SW 1271 (cell line): ENCODE data around the gene RPS10.
"Not testable (repeated sequence)": the region's sequence is repeated elsewhere in the genome, so short reads cannot be mapped to it uniquely, and the experiment has no call there.

Source experiments
- DNase-seq, 2 experiments: peaks; one replicate each; lab custom pipeline; 2025; lab: John Stamatoyannopoulos, UW

RPS10 gene

GRCh38 chr6:34447910-34448309, 22.0 kb upstream of the RPS10 start:
- no peak for DNase-seq

DNA sequence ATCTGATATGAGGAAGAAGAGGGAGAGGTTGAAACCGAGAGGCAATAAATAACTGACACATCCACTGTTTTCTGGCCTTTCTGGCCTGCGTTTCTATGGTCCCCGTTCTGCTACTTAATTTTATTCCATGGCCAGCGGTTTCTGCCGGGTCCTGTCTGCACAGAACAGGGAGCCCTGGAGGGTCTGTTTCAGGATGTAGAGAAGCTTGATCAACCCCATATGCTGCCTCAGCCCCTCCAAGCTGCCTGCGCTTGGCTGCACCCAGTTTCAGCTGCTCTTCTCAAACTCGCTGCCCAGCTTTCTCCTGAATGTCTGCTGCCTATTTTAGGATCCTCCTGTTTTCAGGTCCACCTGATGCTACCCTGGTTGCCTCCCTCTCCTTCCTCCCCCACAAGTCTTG, 21.5 kb upstream of the RPS10 start:
- no peak for DNase-seq

DNA sequence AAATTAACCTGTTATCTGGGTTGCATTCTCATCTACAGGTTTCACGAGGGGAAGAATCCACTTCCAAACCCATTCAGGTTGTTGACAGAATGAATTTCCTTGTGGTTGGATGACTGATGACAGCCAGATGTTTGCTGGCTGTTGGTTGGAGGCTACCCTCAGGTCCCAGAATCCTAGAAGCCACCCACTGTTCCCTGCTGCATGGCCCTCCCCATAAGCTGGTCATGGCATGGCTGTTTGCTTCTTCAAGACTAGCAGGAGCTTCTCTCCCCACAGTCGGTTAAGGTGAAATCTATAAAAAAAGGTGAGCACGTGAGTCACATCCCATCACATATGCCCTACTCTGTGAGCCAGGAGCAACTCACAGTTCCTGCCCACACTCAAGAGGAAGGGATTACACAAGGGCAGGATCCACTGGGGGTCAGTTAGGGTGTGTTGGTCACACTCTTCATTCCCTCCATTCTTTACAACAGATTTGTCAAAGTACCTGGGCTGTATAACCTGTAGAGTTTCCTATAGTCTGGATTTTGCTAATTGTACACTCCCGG, 19.5 kb upstream of the RPS10 start:
- DNase-seq = no peak

GRCh38 chr6:34441526-34441925, 15.7 kb upstream of the RPS10 start:
- no peak for DNase-seq

DNA sequence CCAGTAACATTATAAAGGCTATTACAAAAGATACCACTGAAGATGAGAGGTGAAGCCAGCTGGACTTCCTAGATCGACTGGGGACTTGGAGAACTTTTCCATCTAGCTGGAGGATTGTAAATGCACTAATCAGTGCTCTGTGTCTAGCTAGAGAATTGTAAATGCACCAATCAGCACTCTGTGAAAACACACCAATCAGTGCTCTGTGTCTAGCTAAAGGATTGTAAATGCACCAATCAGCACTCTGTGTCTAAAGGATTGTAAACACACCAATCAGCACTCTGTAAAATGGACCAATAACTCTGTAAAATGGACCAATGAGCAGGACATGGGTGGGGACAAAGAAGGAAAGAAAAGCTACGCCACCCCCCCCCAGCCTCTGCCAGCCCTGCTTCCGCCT, 13.6 kb upstream of the RPS10 start:
- no peak for DNase-seq

GRCh38 chr6:34438705-34439104, 12.8 kb upstream of the RPS10 start:
- DNase-seq = no peak

- no peak for DNase-seq
Measured at GRCh38 chr6:34437644-34437970, 11.7 kb upstream of the RPS10 start.

DNA sequence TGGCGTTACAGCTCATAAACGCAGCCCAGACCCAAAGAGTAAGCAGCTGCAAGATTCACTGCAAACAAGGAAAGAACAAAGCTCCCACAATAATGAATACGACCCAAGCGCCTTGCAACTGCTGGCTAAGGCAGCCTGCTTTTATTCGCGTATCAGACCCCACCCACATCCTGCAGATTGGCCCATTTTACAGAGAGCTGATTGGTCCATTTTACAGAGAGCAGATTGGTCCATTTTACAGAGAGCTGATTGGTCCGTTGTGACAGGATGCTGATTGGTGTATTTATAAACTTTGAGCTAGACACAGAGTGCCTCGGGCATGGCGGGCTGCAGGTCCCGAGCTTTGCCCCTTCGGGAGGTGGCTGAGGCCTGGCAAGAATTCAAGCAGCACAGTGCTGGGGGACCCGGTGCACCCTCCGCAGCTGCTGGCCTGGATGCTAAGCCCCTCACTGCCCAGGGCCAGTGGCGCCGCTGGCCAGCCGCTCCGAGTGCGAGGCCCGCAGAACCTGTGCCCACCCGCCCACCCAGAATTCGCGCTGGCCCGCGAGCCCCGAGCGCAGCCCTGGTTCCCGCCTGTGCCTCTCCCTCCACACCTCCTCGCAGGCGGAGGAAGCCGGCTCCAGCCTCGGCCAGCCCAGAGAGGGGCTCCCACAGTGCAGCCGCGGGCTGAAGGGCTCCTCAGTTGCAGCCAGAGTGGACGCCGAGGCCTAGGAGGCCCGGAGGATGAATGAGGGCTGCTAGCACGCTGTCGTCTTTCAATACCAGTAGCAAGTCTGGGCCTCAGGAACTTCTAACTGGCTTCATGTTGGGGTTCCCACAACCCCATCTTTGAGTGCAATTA, 11.2 kb upstream of the RPS10 start:
- DNase-seq = no peak

GRCh38 chr6:34435916-34436315, 10.0 kb upstream of the RPS10 start:
- no peak for DNase-seq

GRCh38 chr6:34425132-34425497, 754 bp downstream of the RPS10 start:
- no peak for DNase-seq

DNA sequence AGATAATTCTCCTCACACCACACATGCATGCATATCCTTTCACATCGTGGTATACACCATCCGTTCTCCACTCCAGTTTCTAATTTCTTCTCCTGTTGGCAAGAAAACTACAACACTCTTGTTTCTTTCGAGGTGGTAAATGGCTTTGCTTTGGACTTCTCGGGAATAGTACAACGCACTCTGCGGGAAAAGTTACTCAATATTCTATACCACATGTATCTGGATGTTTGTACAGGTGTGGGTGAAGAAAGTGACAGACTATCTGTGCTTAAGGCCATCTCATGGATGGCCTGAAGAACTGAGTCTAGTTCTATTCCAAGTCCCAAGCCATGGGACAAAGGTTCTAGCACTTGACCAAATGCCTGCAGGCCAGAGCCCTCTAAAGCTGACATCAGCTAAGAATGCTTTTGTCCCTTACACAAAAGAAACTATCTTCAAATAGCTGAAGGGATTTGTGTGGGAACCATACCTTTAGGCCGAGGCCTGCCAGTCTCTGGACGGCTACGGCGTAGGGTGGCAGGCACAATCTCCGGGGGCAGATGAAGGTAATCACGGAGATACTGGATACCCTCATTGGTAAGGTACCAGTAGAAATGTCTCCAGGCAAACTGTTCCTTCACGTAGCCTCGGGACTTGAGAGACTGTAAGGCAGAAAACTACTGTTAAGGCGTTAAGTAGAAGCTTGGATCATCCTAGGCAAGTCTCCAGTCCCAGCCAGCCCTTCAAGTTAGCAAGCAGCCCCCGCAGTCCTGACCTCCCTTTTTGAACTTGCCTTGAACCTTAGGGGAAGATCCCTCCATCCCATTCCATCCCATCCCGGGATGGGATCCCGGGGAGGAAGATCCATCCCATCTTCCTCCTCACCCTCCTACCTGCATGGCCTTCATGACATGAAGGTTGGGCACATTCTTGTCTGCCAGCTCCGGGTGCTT, 1.4 kb downstream of the RPS10 start:
- no peak for DNase-seq

DNA sequence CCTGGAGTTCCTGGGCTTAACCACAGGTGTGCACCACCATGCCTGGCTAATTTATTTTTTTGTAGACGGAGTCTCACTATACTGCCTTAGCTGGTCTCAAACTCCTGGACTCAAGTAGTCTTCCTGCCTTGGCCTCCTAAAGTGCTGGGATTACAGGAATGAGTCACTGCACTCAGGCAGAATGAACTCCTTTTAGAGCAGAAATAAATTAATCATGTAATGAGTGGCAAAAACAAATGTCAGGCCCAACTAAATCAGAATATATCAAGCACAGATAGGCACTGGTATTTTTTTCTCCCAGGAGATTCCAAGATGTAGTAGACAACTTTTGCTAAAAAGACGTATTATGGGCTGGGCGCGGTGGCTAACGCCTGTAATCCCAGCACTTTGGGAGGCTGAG, 2.6 kb downstream of the RPS10 start:
- no peak for DNase-seq

- DNase-seq = no peak
Measured at GRCh38 chr6:34418367-34418766, 7.5 kb downstream of the RPS10 start.

- DNase-seq = no peak
Measured at GRCh38 chr6:34416877-34417371, 8.9 kb downstream of the RPS10 start.

- peak; percentile 38 to 70 for DNase-seq
Measured at GRCh38 chr6:34414999-34415858, 10.6 kb downstream of the RPS10 start.

DNA sequence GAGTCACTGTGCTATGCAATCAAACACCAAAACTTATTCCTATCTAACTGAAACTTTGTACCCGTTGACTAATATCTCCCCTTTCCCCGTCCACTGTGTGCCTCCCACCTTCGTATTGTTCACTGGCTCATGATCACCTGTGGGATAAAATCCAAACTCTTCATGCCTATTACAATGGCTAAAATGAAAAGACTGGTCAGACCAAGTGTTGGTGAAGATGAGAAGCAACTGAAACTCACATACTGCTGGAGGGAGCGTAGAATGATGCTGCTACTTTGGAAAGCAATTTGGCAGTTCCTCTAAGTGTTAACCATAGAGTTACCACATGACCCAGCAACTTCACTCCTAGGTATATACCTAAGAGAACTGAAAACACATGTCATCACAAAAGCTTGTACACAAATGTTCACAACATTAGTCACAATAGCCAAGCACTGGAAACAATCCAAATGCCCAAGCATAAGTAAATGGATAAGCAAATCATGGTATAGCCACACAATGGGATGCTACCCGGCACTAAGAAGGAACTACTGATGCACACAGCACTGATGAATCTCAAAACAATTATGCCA, 13.1 kb downstream of the RPS10 start:
- peak in 1 of 2 experiments; percentile 11 for DNase-seq

DNA sequence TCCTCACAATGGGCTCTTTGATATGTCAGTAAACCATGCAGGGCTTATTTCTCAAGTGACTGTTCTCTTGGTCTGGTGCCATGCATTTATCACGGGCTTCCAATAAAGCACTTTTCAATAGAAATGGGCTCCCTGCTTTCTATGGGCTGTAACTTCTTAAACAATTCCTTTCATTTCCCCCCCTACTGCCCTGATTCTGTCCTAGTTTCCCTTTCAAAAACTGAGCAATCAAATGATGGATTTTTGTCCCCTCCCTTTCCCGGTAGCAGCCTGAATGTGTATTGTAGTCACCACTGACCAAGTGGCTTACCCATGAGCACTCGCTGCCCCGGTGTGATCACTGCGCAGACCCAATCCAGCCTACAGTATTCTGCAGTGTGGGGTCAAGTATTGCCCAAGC, 13.9 kb downstream of the RPS10 start:
- no peak for DNase-seq

DNA sequence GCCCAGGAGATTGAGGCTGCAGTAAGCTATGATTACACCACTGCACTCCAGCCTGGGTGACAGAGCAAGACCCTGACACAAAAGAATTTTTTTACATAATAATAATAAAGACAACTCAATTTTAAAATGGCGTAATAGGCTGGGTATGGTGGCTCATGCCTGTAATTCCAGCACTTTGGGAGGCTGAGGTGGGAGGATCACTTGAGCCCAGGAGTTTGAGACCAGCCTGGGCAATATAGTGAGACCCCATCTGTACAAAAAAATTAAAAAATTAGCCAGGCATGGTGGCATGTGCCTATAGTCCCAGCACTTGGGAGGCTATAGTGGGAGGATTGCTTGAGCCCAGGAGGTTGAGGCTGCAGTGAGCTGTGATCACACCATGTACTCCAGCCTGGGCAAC, 18.0 kb downstream of the RPS10 start:
- not testable (repeated sequence) for DNase-seq

GRCh38 chr6:34396518-34396917, 29.4 kb downstream of the RPS10 start:
- no peak for DNase-seq

DNA sequence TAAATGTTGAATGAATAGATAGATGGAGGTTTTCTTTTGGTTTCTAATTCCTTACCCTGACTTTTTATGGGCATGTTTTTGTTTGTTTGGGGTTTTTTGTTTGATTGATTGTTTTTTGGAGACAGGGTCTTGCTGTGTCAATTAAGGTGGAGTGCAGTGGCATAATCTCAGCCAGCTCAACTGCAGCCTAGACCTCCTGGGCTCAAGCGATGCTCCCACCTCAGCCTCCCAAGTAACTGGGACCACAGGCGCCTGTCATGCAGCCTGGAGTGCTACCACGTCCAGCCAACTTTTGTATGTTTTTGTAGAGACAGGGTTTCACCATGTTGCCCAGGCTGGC, 31.9 kb downstream of the RPS10 start:
- DNase-seq = no peak

- DNase-seq = no peak
Measured at GRCh38 chr6:34393191-34393965, 32.5 kb downstream of the RPS10 start.
